GM19240 (cell line): ENCODE measurements around the gene B4GALT4.
"Not testable (repeated sequence)": the region's sequence is repeated elsewhere in the genome, so short reads cannot be mapped to it uniquely, and the experiment has no call there.

Experiments used
- DNase-seq: peaks from one replicate; pipeline ENCODE4 v3.0.0; 2011; ENCODE audit warnings: low spot score; ENCODE audit not compliant: insufficient read length

B4GALT4 gene

GRCh38 chr3:119205209-119205608 is 35.5 kb downstream of the B4GALT4 start:
- no peak for DNase-seq

GRCh38 chr3:119195911-119196310 is 44.8 kb downstream of the B4GALT4 start:
- no peak for DNase-seq

GRCh38 chr3:119195151-119195476 is 45.6 kb downstream of the B4GALT4 start:
- DNase-seq: no peak

GRCh38 chr3:119194237-119195150 is 46.2 kb downstream of the B4GALT4 start:
- no peak for DNase-seq

DNA sequence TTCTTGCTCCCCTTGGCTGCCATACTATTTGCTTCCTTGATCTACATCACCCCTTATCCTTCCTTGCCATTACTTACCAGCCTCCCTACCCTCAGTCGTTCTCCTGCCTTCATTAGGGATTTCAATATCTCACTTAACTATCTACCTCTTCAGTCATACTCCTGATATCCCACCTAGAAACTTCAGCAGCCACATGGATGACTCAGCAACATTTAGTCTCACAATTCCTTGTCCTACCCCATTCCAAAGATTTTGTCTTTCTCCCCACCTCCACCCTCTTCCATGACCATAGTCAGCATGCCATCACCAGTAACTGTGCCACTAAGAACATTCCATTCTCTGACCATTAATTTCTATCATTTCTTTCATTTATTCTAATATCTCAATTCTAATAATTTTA is 48.9 kb downstream of the B4GALT4 start:
- no peak for DNase-seq

DNA sequence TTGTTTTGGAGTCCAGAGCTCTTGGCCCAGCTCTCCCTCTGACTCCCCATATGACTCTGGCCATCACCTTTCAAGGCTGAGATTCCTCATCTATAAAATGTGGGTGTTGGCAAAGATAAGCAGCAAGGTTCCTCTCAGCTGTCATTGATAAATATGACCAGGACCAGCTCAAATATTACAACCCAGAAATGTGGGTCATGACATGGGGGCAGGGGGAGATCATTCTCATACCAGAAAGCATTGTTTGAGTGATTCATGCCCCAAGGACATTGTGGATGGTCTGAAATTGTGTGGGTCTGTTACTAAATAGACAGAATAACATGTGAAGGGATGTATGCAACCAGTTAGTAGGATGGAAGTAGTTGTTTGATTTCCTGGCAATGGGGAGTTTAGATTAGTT is 53.4 kb downstream of the B4GALT4 start:
- no peak for DNase-seq

GRCh38 chr3:119184796-119185570 is 55.7 kb downstream of the B4GALT4 start:
- DNase-seq: no peak

- DNase-seq: no peak
Observed at GRCh38 chr3:119184111-119184510, 56.6 kb downstream of the B4GALT4 start.

DNA sequence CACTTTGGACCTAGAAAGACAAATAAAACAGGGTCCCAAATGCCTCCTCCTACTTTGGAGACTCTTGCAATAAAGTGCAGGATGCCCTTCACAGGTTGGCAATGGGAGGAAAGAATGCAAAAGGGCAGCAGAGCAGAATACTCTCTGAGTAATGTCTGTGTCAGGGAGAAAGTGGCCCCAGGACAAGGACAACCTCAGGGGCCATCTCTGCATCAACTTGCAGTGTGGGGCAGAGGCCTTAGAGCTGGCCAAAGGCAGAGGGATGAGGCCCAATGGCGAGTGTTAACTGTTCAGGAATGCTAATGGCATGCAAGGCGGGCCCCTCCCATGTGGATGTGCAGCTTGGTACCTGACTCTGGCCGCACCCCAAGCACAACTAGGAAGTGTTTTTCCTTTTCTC is 58.9 kb downstream of the B4GALT4 start:
- DNase-seq: no peak

GRCh38 chr3:119177321-119177720 is 63.4 kb downstream of the B4GALT4 start:
- no peak for DNase-seq

DNA sequence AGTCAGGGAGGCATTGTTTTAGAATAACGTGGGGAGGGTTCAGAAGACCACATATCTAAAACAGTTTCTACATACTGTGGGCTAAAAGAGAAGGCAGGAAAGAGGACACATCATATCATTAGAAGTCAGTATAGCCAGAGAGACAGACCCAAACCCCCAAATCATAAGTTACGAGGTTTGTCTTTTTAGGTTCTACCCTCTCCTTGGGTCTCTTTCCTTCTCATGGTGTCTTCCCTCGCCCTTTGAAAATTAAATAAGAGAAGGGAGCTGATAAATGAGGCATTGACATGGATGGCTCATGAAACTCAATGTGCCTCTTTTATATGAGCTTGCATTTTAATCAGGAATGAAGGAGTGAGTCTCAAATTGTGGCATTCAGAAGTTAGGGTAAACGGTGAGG is 63.9 kb downstream of the B4GALT4 start:
- DNase-seq: no peak

GRCh38 chr3:119175872-119176756 is 64.6 kb downstream of the B4GALT4 start:
- no peak for DNase-seq

DNA sequence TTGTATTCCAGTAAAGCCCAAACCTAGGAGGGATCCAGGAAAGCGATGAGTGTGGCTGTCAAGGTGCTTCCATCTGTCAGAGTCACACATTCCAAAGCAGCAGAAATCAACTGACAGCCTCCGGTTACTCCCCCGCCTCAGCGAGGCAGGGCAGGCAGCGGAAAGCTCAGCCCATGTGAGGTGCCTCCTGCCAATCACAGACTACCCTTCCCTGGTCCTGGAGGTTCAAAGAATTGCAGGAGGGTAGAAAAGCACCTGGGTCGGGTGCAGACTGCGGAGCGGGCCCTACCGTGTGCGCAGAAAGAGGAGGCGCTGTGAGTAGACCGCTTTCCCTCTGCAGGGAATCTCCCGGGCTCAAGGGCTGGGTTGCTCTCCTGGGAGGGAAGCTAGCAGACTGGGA is 67.4 kb downstream of the B4GALT4 start, which contains the start of gene UPK1B:
UPK1B (plus strand) TSS at position 274 of the 400 bp plus-strand sequence. CDS start 13,144 bp downstream, outside the sequence.
- DNase-seq: no peak

DNA sequence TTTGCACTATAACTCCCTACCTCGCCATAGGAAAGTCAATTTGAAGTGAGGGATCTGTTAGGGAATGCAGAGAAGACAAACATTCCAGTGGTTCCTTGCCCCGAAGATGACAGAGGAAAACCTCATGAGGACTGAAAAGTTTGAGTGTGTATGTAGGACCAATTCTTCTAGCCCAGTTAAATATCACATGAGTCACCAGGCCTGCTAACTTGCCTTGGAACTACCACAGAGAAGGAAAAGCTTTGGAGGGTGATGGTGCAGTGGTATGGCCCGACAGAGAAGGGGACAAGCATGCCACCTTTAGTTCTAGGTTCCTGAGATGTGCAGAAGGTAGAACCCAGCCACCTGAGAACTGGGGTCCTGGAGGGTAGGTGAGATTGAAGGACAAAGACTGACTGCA is 69.9 kb downstream of the B4GALT4 start:
- no peak for DNase-seq

DNA sequence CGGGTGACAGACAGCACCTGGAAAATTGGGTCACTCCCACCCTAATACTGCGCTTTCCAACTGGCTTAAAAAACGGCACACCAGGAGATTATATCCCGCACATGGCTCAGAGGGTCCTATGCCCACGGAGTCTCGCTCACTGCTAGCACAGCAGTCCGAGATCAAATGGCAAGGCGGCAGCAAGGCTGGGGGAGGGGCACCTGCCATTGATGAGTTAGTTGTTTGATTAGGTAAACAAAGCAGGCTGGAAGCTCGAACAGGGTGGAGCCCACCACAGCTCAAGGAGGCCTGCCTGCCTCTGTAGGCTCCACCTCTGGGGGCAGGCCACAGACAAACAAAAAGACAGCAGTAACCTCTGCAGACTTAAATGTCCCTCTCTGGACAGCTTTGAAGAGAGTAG is 75.9 kb downstream of the B4GALT4 start:
- DNase-seq: not testable (repeated sequence)
